ENCODE measurements around the gene CFAP77.

DNA sequence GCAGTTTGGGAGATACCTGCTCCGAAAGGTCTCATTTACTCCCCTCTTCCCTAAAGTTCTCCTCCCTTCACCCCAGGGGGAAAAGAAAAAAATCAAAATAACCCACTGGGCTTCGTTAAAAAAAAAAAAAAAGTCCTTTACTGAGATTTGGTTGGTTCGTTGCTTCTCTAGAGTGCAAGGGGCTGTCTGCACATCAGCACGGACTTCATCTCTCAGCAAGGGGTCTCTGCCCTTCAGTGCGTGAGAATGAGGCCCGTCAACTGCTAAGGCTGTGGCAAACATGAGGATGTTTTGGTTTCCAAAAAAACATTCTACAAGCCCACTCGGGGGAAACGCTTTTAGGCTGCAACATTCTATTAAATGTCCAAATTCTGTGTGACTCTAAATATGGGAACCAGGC lies 182.4 kb downstream of the CFAP77 start:
- no peak for TF ChIP-seq RAD51 (IDR thresholded peaks at IDR 0.05)
- TF ChIP-seq, protein P1, sequence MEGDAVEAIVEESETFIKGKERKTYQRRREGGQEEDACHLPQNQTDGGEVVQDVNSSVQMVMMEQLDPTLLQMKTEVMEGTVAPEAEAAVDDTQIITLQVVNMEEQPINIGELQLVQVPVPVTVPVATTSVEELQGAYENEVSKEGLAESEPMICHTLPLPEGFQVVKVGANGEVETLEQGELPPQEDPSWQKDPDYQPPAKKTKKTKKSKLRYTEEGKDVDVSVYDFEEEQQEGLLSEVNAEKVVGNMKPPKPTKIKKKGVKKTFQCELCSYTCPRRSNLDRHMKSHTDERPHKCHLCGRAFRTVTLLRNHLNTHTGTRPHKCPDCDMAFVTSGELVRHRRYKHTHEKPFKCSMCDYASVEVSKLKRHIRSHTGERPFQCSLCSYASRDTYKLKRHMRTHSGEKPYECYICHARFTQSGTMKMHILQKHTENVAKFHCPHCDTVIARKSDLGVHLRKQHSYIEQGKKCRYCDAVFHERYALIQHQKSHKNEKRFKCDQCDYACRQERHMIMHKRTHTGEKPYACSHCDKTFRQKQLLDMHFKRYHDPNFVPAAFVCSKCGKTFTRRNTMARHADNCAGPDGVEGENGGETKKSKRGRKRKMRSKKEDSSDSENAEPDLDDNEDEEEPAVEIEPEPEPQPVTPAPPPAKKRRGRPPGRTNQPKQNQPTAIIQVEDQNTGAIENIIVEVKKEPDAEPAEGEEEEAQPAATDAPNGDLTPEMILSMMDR (IDR thresholded peaks at IDR 0.05 in 2 of 3, conservative IDR thresholded peaks at IDR 0.05 in 1 of 3; ENCODE audit: control insufficient read depth in 2 of 3, extremely low read depth in 1 of 3, insufficient read depth in 1 of 3, low read depth in 3 of 3, low read length in 3 of 3), result no peak
- TF ChIP-seq, protein P2, sequence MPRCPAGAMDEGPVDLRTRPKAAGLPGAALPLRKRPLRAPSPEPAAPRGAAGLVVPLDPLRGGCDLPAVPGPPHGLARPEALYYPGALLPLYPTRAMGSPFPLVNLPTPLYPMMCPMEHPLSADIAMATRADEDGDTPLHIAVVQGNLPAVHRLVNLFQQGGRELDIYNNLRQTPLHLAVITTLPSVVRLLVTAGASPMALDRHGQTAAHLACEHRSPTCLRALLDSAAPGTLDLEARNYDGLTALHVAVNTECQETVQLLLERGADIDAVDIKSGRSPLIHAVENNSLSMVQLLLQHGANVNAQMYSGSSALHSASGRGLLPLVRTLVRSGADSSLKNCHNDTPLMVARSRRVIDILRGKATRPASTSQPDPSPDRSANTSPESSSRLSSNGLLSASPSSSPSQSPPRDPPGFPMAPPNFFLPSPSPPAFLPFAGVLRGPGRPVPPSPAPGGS (IDR thresholded peaks at IDR 0.05; ENCODE audit: borderline replicate concordance, insufficient read depth, low read depth, low read length, poor library complexity, severe bottlenecking), result no peak
